Mucosa of gallbladder (tissue), 1 donor: ENCODE data around the gene SAXO1. TPM values are rescaled to one million over a fixed set of nuclear protein-coding genes. Genes with fewer than 3 reads are reported as not detected.
A peak's percentile ranks its signal among the peaks of the same experiment; 100 is the strongest.
"Not testable (repeated sequence)": the region's sequence is repeated elsewhere in the genome, so short reads cannot be mapped to it uniquely, and the experiment has no call there.

Experiments used
- DNase-seq: peaks from one replicate; pipeline ENCODE4 v3.0.0-alpha.2; 2020; ENCODE audit warnings: low spot score
- total RNA-seq: library from RNA; stranded (reverse); gene quantifications from one replicate; pipeline ENCODE4 v1.2.1, GENCODE V29; 2021
- donor health status: DM: no; HTN: no; CAD: no.

The SAXO1 gene
- total RNA-seq, 1 donor from 2014 or later = 0.03 TPM

DNA sequence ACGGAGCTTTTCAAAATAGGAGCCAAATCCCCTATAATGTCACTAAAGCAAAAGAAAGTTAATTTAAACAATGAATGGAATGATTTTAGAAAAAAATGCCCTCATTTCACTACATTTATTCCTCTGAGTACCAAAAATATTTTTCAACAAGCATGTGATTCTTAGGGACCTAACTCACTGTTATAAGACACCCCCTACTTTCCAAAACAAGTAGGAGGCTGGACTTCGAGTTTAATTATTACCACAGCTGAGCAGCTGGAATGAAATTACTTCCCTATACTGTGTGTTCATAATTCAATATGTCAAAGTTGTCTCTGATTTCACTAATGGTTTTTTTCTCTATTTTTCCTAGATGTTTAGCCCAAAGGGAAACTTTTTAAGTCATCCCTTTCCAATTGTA, 61.6 kb downstream of the SAXO1 start:
- DNase-seq = no peak

DNA sequence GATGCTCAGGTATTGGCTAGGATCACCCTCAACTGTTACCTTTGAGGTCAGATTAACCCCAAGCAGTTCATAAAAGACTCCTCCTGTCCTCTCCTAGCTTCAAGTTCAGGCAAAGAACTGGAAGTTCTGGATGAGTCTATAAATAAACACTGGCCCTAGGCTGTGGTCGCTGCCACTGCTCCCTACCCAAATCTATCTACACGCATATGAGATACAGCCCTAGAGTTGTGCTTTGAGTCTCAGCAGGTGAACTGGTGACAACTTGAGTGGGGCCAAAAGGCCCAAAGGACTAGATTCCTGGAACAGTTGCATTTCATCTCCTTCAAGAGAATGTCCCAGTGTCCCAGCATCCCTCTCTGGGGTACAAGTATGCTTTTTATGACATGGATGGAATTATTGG, 62.6 kb downstream of the SAXO1 start:
- no peak for DNase-seq

DNA sequence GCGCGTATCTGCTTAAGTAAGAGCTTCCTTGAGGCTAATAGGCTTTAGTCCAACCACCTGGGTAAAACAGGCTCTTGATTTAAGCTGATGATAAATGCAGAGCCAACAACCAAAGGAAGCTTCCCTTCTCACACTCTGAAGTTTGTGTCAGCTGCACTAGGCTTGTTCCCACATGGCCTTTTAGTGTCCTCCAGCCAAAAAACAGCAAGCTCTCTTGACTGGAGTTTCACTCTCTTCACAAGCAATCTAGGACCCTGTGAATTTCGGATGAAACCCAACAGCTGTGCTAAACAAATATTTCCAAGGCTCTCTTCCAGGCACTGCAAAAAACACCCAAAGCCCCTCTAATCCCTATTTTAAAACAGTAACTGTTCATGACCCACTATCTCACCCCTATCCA, 63.9 kb downstream of the SAXO1 start:
- DNase-seq = peak; percentile 10

DNA sequence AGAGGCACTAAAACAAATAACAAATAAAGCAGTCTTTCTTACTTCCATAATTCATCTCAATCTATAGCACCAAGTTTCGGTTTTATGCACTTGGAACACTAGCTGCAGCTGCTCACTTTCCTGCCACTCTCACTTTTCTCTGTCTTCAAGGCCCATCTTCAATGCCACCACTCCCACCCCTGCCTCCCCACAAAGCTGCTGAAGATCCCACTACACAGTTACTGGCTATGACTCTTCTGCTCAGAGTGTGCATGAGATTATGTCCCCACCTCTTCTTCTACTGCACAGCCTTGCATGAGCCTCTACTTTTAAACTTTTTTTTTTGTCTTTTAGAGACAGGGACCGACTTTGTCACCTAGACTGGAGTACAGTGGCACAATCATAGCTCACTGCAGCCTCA, 77.4 kb downstream of the SAXO1 start:
- no peak for DNase-seq

DNA sequence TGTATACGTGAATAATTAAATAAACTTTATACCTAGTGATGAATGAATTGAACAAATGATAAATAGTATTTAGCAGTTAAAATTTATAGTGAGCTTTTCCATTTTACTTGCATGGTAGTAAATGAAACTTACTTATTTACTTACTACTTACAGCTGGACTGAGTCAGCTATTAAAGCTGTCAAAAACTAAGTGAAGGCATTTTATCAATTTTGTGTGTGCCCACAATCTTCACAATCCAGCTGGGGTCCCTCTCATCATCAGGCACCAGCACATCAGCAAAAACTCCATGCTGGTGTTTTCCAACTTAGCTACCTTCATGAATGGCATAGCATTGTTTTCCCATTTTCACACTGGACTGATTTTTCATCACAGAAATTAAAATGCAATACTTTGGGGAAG, 81.1 kb downstream of the SAXO1 start:
- DNase-seq = no peak

DNA sequence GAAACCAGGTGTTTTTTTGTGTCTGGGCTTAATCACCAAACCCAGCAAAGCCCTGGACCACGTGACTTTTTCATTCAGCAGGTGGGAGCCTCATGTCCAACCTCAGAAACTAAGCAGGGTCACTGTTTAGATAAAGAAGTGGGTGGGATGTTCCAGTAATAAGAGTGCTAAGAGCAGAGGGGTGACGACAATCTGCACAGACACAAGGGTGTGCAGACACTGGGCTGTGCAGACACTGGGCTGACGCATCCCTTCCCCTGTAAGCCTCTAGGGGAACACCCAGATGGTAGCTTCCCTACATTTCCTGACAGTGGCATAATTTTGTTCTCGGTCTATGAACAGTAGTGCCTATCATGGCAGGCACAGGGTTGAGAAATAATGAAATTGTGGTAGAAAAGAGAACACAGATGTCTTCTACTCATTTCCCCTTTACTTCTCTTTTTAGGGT, 85.1 kb downstream of the SAXO1 start:
- no peak for DNase-seq

DNA sequence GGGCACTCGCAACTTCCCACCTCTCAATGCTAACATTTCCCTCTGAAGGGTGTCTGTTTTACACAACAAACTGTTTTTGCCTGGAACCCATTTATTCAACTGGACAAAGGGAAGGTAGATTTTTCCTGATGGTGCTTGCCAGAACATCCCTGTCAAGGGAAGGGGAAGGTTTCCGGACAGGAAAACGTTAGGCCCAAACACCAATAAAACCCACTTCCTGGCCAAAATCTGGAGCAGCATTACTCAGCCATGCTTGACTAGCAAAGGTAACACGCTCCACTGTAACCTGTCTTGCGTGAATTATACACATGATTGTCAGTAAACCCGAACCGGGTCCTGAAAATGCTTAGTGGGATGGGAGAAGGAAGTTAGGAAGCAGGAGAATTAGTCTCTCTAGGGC, 90.2 kb downstream of the SAXO1 start:
- no peak for DNase-seq

DNA sequence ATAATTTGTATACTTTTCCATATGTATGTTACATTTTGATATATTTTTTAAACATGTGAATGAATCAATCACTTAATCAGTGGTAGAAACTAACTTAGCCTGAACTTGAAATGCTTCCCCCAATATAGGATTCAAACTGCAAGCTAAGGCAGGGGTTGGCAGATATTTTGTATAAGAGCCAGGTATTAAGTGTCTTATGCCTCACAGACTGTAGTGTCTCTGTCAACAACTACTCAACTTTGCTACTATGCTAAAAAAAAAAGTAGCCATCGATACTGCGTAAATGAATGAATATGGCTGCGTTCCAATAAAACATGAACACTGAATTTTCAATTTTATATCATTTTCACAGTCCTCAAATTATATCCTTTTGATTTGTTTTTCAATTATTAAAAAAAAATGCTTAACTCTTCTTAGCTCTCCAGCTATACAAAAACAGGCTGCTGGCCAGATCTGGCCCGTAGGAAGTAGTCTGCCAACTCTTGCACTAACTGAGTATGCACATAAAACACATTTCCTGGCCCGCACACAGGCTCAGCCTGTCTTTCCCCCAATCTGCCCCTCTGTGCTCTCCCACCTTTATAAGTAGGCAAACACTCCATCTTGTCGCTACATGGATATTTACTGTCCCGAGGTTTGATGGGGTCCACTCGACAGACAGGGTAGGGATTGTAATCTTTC, 91.8 kb downstream of the SAXO1 start:
- no peak for DNase-seq

DNA sequence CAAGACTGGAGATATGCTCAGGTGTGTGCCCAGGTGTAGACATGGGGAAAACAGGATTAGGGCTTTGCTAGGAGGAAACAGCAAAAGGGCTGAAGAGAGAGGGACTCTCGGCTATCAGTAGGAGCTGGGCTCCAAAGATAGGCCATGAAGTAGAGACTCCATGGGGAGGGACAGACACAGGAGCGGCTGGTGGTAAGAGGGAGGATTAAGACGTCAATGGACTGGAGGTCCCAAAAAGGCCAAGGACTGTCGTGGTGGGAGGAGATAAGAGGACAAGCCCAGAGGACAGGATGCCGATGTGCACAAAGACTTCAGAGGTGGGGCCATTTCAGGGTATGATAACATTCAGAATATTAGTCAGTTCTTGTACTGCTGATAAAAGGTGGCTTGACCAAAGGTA, 93.1 kb downstream of the SAXO1 start:
- no peak for DNase-seq

DNA sequence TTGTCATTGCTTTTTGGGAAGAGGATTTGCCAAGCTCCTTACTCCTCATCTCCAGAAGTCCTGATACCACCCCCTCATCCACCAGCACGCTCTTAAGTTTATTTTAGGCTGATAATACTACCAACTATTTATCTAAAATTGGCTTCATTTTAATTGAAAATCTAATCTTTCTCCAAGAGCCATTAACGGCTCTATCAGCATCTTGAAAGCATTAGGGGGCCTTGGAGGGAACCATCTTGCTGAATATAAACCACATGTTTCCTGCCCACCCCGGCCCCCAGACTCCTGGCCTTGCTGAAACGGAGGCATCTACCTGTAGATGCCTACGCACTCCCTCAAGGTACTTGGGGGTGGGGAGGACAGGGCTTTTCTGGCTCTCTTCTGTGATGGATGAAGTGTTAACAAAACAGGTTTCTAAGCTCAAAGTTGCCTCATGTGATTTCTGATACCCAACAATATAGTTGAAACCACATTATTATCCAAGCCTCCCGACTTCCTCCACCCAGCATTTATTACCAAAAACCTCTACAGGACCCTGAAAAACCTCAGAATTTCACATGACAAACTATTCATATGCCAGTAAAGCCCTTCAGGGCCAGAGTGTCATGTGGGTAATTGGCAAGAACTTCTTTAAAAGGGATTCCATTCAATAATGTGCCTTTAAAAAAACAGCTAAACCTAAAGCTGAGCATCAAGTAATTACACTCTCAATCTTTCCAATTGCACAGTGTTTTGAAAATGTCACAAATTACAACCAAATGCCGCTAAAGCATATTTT, 96.7 kb downstream of the SAXO1 start:
- DNase-seq = no peak

DNA sequence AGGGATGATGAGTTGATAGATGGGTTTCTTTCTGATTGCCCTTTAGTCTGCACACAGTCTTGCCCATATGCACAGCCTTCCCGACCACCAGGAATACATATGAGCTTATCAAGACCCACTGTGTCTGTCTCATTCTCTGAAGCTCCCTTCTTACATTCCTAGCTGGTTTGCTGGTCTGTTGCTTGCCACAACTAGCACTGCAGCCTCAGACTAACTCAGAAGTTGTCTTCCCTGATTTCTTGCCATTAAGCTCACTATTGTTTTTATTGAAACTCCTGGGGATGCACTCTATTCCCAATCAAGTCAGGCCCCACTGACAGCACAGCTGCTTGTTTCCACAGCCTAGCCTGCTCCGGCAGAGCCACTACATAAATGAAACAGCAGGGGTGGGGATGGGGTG, 97.5 kb downstream of the SAXO1 start:
- no peak for DNase-seq

DNA sequence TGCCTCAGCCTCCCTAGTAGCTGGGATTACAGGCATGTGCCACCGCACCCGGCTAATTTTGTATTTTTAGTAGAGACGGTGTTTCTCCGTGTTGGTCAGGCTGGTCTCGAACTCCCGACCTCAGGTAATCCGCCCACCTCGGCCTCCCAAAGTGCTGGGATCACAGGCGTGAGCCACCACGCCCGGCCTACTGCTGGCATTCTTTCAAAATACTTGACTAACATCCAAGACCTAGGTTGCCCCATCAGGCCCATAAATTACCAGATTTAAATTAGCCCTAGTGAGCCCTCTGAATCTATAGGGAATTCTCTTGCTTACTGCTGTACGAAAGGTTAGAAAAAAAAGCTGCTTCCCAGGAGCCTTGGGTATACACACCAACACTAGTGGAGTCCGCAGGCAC, 102.4 kb downstream of the SAXO1 start:
- not testable (repeated sequence) for DNase-seq

DNA sequence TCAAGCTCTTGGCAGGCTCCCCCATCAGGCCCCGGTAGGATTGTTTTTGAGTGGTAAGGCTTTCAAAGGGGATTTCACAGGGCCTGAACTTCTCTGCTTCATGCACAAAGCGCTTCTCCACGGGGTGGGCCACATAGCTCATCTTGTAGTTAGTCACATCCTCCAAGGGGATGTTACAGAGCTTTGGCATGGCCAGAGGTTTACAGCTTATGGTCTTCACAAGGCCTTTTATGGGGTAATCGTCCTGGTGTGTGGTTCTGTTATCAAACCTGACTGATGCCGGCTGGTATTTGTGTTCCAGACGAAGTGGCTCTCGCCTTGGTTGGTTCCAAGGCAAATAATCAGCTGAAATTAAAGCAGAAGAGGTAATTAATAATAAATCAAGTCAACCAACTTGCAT, 104.3 kb downstream of the SAXO1 start:
- DNase-seq = no peak

DNA sequence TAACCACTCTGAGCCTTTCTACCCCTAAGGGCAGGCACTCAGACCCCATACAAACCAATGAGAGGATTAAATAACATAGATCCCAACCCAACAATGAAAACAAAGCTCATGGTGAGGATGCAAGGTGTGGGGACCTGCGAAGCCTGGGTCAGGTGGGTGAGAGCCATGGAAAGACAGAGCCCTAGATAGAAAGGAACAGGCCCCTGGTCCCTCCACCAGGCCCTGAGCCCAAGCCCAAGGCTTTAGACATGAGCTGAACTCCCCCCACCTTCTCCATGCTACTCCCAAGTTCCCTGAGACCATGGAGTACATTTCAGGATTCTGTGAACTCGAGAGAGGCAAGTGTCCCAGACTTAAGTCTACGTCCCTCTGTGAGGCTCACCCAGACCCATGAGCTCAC, 106.5 kb downstream of the SAXO1 start:
- DNase-seq = no peak

DNA sequence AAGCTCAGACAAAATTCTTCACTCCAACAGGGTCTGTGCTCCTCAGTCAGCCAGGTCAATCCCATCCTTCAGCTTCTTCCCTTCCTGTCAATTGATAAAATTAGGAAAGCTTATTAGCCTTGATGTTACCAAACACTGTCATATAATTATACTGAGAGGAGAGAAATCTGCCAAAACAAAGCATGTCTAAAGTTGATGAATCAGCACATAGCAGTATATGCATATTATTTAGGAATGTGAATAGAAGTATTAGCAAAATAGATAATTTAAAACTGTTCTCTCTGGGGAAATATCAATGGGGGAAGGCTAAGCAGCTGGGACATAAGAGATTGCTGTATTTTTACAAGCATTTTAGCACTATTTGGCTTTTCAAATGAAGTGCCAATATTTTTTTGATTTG, 107.1 kb downstream of the SAXO1 start:
- no peak for DNase-seq

DNA sequence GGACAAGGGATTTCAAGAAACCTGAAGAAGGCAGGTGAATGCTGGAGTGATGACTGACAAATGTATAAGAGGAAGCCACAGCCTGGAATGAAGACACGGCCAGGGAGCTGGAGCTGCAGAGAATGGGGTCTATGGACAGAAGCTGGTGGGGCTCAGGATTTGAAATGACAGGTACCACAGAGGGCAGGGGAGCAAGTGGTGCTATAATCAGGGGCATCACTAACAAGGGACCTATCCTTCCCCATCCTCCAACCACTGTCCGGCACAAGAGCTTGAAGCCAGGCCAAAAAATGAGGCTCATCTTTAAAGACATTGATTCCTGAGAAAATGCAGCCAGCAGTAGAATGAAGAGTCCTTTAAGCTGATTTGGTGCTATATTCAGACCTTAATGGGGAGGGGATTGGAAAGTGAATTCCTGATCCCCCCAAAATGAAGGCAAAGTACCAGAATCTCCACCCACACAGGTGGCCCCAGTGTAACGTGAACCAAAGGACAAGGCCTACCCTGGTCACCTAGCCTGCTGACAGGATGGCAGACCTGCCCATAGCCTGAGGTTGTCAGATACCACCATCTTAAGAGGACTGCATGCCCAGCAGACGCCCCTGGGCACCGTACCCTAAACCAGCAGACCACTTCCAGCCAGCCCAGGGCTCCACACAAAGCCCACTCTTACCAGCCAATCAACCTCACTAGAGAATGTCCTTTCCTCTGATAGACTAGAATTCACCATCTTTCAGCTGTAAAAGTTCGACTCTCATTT, 109.2 kb downstream of the SAXO1 start:
- no peak for DNase-seq

DNA sequence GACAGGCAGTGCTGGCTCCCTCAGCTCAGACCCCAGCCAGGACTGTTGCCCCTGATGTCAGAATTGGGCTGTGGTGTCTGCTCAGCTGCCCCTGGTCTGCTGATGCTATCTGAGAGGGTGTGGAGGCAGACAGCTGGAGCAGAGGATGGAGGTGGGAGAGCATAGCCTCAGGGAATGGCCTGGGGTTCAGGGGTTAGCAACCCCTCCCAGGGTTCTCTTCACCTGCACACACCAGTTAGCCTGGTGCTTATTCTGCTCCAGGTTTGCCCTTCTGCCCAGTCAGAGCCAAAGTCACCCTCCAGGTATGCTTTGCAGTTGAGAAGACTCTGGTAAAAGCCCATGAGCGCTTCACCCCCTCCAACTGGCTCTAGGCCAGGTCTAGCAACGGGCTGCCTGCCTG, 109.8 kb downstream of the SAXO1 start:
- DNase-seq = no peak

DNA sequence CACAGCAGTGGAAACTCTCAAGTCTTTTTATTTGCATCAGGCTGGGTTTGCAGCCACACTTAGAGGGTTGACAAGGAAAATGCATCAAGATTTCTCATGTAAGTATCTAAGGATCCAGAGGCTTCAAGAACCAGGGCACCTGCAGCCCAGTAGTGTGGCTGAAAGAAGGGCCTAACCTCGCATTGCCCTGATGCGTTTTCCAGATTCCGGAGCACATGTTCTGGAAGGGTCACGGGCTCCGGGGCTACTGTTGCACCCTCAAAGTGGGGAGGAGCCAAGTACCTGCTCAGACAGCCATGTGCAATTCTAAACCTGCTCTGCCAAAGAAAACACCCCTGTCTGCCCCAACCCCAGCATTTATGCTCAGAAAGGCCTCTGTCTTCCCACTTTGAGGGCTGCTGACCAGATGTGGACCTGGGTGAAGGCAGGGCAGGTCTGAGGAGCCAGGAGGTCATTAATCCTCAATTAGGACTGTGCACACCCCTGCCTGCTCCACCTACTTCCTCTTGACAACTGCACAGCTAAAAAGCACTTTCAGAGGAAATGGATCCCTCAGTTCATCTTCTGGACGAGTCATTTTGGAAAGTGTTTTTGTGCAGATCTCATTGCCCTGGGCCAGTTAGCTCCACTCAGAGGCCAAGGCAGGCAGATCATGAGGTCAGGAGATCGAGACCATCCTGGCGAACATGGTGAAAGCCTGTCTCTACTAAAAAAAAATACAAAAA, 110.7 kb downstream of the SAXO1 start:
- DNase-seq = no peak

DNA sequence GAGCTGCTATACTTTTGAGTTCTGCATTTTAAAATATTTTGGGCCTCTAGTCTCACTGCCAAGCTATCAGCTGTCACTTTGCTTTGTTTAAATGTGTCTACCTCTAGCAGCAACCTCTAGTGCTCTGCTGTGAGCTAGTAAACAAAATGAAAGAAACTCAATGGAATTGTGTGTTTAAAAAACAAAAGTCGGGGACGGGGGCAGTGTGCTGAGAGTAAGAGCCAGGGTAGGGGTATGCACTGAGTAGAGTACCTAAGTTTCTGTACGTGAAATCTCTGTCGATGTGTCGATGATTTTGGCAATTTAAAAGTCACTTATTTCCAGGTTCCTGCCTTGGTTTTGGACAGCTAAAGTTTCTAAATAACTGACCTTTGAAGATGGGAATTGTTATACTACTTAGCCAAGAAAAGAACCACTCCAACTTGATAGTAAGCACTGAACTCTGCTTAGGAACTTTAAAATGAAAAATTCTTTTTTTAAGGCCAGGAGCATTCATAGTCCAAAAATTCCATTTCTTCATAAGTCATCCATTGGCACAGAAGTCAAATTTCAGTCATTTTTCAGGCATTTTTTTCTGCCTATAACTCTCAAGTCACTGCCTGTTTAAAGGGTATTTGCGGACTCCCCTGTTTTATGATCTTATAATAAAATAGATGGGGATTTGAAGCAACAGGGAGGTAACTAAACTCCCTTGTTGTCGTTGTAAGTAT, 111.5 kb downstream of the SAXO1 start:
- no peak for DNase-seq

DNA sequence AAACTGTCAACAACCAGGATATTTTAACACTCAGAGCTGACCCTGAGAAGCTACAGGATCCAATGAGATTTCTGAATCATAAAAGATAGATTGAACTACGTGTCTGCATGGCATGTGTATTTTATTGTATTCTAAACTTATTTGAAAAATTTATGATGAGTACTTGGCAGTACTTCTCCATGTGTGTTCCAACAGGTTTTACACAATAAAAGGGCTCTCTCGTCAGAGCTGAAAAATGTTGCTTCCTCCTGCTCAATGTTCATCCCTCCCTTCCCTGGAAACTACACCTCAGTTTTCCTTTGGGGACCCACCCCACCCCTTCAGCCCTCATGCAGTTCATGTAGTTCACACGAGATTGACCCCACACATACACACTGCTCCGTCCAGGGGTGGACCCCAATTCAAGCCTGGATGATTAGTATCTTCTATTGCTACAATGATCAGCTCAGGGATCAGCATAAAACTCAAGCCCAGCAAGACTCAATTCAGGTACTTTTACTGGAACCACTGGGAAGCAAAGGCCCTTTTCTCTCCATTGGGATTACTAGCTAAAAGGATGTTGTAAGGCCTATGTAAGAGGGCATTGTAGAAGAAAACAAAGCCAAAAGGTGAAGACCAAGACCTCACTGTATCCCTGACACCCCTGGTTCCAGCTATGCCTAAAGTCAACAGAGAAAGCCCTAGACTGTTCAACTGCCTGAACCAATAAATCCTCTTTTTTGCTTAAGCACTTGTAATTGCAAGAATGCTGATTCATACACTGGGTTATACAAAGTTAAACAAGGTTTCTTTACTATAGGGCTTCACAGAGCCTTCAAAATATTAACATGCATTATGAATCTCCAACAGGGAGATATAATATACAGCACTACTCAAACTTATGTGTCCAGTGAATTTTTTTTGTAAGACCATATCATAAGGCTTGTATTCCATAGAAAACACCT, 112.6 kb downstream of the SAXO1 start:
- DNase-seq = no peak
